ENCODE data around the gene BMP8A.

The BMP8A gene

DNA sequence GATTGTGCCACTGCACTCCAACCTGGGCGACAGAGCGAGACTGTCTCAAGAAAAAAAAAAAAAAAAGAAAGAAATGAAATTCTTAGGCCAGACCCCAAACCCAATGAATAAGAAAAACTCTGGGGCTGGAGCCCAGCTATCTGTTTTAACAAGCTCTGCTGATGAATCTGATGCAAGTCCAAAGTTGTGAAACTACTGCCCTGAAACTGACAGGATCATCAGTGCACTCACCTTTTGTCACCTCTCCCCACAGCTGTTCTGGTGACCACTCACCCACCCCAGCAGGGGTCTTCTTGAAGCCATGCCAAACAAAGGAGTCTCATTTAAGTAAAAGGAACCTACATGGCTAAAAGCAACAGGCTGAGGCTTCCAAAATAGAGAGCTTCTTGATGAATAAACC lies 76.8 kb downstream of the BMP8A start:
- no peak for DNase-seq

DNA sequence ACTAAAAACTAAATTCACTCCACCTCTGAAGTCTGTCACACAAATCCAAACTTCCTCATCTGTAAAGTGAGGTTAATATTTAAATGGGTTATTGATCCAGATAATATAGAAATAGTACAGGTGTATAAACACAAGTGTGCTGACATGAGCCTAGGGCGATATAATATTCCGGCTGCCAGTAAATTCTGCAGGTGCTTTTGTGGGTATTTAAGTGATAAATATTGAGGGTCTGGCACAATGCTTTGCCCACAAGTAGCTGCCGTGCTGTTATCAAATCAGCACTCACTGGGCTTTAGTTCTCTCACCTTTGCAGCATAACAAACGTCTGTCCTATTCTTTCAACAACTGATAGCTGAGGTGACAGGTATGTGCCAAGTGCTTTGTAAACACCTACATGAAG lies 77.6 kb downstream of the BMP8A start:
- DNase-seq, result no peak

DNA sequence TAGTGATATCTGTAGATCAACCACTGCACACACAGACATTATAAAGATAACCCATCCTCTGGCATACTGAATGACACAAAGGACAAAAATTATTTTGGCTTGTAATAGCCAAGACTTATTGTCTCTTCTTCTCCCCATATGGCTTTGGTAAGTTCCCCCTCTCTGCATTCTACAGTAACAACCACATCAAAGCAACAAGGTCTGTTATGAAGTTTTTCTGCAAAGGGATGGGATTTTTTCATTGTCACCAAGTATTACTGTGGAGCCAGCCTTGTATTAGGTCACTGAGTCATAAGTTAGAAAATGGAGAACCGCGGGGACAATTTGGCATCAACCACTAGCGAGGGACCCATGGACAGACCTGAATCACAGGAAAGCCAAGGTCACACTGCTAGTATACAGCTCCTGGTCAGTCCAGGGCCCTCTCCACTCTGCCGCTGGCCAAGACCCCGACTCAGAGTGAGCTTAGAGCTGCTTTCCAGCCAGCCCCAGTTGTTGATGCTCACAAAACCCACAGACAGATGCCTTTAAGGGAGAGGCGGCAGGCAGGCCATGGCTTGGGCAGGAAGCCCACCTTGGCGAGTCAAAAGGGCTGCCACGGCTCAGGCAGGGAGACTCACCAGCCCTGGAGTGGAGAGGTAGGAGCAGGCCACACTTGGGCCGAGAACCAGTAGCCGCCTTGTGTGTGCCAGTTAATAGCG lies 79.2 kb downstream of the BMP8A start:
- no peak for DNase-seq

DNA sequence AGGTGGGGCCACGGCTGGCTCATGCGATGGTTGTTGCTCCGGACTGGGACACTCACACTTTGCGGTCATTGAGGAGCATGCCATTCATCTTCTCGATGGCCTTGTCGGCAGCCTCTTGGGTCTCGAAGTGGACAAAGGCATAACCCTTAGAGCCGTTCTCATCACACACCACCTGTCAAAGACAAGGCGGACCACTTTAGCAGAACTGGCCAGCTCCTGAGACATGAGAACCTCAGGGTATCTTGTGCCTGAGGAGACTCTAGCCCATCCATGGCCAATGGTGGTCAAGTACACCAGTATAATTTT lies 79.7 kb downstream of the BMP8A start:
- no peak for DNase-seq

DNA sequence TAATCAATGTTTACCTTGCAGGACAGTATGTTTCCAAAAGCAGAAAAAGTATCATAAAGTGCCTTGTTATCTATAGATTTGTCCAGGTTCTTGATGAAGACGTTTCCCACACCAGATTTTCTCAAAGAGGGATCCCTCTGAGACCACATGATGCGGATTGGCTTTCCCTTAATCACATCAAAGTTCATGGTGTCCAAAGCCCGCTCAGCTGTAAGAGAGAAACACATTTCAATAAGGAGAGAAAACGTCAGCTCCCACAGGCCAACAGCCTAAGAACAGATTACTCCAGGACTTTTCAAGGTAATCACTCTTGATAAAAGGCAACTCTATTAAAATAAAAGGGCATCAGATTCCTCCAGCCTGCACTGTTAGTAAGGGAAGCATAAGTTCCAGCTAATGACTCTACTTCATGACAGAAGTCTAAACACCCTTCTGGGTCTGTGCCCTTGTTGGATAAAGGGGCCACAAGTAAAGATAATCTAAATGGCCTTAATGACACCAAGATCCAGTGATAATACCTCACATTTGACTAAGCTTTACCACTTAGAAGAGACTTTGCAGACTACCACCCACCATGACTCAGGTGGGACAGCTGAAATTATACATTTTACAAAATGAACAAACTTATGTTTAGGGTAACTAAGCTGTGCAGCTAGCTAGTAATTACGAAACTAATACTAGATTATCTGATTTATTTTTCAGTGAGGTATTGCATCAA lies 81.1 kb downstream of the BMP8A start:
- no peak for DNase-seq

DNA sequence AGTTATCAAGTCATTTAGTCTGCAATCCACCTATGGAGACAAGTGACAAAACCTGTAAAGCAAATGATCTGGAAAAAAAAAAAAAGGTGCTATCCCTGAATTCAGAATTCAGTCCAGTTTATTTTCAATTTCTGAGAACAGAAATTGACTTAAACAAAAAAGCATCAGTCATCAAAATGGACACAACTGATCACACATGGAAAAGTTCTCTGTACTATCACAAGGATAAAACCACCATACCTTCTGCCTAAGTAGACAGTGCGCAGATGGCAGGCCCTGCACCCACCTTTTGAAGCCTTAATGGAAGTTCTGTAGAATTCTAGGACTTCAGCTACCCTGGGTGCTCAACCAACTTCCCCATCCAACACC lies 81.6 kb downstream of the BMP8A start:
- no peak for DNase-seq

DNA sequence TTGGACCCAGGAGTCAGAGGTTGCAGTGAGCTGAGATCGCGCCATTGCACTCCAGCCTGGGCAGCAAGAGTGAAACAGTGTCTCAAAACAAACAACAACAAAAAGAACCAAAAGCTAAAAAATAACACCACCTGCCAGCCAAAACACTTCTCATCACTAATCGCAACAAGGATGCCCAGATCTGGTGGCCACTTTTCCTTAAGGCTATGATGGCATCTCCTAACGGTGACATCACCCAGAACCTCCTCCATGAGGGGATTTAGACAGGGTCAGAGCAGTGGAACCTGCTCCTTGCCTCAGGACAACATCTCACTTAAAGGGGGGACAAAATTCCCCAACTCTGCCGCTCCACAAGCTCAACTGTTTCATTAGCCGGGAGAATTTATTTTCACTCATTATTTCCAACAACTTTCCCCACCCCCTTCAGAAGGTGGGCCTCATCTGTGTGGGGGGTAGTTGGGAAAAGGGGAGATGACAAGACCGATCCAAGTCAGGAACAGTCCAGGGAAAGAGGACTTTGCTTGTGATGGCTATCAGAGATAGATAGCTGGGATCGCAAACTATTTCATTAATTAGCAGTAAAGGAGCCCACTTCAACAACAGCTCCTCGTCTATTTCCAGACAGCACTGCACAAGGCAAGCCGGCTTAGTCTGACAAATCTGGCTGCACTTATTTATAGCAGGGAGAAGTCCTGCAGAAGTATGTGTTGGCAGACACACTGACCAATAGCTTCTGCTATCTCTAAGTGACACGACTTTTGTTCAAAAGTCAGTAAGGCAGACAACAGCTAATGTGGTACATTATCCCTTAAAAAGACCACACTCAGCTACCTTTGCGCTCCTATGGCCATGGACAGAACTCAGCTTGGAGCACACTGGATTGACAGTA lies 82.5 kb downstream of the BMP8A start:
- peak in 4 of 56 donors; percentile 2 to 22 (median 14) for DNase-seq

DNA sequence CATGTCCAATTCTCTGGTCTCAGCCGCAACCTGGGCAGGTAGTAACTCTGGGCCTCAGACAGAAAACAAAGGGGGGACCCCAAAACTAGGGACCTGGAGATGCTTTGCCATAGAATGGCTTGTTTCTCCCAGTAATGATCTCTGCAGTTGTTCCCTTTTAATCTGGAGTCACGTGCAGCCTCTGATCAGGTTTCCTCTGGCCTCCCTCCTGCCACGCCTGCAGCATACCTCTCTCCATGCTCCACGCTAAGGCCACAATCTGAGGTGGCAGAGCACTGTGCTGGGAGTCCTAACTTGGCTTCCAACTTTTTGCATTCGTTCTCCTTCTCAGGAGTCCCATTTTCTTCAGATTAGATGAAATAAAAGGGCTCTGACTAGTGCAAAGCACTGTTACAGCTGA lies 83.2 kb downstream of the BMP8A start:
- no peak for DNase-seq
